ENCODE measurements around the gene TRAK1. TPM values are rescaled to one million over a fixed set of nuclear protein-coding genes. Genes with fewer than 3 reads are reported as not detected.

Gene TRAK1
- total RNA-seq, 1 experiment from 2014 or later: 41.0 TPM

- Mint-ChIP-seq H3K9me3 (no peaks in the 10 kb centered on the region), H3K36me3 (peaks cover 32% of the 10 kb centered on the region), H3K4me1 (peaks cover 18% of the 10 kb centered on the region), H3K27ac (no peak overlapping the region), H3K27me3 (ENCODE audit: low read depth) (no peaks in the 10 kb centered on the region), H3K4me3 (no peak overlapping the region)
- CTCF ChIA-PET: interaction anchor here (0.7 to 1.7 kb wide), 2 partner anchors 19 to 327 kb away, joined by 3 to 14 read pairs; no protein-coding TSS in a partner anchor
- ATAC-seq (no peak), DNase-seq (ENCODE audit: low spot score) (no peak)
- POLR2A ChIA-PET: interaction anchor here (0.5 kb wide), 1 partner anchor 779 kb away, joined by 4 read pairs; no protein-coding TSS in a partner anchor
- TF ChIP-seq PRDM15 (CRISPR knock-in tag; IDR thresholded peaks at IDR 0.05) (no peak), CTCF (IDR thresholded peaks at IDR 0.05) (no peak), CDX4 (CRISPR knock-in tag; IDR thresholded peaks at IDR 0.05; ENCODE audit: borderline replicate concordance) (no peak), ZNF232 (CRISPR knock-in tag; IDR thresholded peaks at IDR 0.05) (no peak), ETV6 (CRISPR knock-in tag; IDR thresholded peaks at IDR 0.05) (no peak), AFF4 (CRISPR knock-in tag; IDR thresholded peaks at IDR 0.05; ENCODE audit: borderline replicate concordance) (no peak), PRRX2 (CRISPR knock-in tag; IDR thresholded peaks at IDR 0.05) (no peak), KAT7 (CRISPR knock-in tag; IDR thresholded peaks at IDR 0.05; ENCODE audit: borderline replicate concordance) (no peak), ZSCAN18 (CRISPR knock-in tag; IDR thresholded peaks at IDR 0.05) (no peak), ZNF416 (CRISPR knock-in tag; IDR thresholded peaks at IDR 0.05) (no peak), FOXJ3 (CRISPR knock-in tag; IDR thresholded peaks at IDR 0.05; ENCODE audit: borderline replicate concordance) (no peak)
- TF ChIP-seq, protein P1, sequence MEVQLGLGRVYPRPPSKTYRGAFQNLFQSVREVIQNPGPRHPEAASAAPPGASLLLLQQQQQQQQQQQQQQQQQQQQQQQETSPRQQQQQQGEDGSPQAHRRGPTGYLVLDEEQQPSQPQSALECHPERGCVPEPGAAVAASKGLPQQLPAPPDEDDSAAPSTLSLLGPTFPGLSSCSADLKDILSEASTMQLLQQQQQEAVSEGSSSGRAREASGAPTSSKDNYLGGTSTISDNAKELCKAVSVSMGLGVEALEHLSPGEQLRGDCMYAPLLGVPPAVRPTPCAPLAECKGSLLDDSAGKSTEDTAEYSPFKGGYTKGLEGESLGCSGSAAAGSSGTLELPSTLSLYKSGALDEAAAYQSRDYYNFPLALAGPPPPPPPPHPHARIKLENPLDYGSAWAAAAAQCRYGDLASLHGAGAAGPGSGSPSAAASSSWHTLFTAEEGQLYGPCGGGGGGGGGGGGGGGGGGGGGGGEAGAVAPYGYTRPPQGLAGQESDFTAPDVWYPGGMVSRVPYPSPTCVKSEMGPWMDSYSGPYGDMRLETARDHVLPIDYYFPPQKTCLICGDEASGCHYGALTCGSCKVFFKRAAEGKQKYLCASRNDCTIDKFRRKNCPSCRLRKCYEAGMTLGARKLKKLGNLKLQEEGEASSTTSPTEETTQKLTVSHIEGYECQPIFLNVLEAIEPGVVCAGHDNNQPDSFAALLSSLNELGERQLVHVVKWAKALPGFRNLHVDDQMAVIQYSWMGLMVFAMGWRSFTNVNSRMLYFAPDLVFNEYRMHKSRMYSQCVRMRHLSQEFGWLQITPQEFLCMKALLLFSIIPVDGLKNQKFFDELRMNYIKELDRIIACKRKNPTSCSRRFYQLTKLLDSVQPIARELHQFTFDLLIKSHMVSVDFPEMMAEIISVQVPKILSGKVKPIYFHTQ (CRISPR knock-in tag; IDR thresholded peaks at IDR 0.05): no peak
- TF ChIP-seq, protein P2, sequence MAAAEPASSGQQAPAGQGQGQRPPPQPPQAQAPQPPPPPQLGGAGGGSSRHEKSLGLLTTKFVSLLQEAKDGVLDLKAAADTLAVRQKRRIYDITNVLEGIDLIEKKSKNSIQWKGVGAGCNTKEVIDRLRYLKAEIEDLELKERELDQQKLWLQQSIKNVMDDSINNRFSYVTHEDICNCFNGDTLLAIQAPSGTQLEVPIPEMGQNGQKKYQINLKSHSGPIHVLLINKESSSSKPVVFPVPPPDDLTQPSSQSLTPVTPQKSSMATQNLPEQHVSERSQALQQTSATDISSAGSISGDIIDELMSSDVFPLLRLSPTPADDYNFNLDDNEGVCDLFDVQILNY (CRISPR knock-in tag; IDR thresholded peaks at IDR 0.05): no peak
- TF ChIP-seq, protein P3, sequence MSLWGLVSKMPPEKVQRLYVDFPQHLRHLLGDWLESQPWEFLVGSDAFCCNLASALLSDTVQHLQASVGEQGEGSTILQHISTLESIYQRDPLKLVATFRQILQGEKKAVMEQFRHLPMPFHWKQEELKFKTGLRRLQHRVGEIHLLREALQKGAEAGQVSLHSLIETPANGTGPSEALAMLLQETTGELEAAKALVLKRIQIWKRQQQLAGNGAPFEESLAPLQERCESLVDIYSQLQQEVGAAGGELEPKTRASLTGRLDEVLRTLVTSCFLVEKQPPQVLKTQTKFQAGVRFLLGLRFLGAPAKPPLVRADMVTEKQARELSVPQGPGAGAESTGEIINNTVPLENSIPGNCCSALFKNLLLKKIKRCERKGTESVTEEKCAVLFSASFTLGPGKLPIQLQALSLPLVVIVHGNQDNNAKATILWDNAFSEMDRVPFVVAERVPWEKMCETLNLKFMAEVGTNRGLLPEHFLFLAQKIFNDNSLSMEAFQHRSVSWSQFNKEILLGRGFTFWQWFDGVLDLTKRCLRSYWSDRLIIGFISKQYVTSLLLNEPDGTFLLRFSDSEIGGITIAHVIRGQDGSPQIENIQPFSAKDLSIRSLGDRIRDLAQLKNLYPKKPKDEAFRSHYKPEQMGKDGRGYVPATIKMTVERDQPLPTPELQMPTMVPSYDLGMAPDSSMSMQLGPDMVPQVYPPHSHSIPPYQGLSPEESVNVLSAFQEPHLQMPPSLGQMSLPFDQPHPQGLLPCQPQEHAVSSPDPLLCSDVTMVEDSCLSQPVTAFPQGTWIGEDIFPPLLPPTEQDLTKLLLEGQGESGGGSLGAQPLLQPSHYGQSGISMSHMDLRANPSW (CRISPR knock-in tag; conservative IDR thresholded peaks at IDR 0.05; ENCODE audit: low read depth): no peak
- TF ChIP-seq, protein P4, sequence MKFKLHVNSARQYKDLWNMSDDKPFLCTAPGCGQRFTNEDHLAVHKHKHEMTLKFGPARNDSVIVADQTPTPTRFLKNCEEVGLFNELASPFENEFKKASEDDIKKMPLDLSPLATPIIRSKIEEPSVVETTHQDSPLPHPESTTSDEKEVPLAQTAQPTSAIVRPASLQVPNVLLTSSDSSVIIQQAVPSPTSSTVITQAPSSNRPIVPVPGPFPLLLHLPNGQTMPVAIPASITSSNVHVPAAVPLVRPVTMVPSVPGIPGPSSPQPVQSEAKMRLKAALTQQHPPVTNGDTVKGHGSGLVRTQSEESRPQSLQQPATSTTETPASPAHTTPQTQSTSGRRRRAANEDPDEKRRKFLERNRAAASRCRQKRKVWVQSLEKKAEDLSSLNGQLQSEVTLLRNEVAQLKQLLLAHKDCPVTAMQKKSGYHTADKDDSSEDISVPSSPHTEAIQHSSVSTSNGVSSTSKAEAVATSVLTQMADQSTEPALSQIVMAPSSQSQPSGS (CRISPR knock-in tag; IDR thresholded peaks at IDR 0.05; ENCODE audit: borderline replicate concordance, low read depth): no peak
- TF ChIP-seq, protein P5, sequence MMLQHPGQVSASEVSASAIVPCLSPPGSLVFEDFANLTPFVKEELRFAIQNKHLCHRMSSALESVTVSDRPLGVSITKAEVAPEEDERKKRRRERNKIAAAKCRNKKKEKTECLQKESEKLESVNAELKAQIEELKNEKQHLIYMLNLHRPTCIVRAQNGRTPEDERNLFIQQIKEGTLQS (CRISPR knock-in tag; conservative IDR thresholded peaks at IDR 0.05): no peak
Observed at GRCh38 chr3:42209917-42210316, 118.8 kb downstream of the TRAK1 start.
